B cell (primary cell): Measurements from ENCODE around the gene STAU1. TPM values are rescaled to one million over a fixed set of nuclear protein-coding genes. Genes with fewer than 3 reads are reported as not detected.
A peak's percentile ranks its signal among the peaks of the same experiment; 100 is the strongest.

Source experiments
- ATAC-seq: fragments of 200-7000 bp; cut with Tn5 transposase; one replicate; pipeline ENCODE4 v1.10.0; 2021; ENCODE audit warnings: low read depth, mild to moderate bottlenecking, moderate number of reproducible peaks, moderate library complexity
- CTCF ChIA-PET: fragments of 350-600 bp; sonication (Branson Sonifier 250); formaldehyde crosslinking; loops from one replicate; lab custom pipeline; 2021; ENCODE audit warnings: antibody characterized with exemption, inconsistent platforms; lab: Charles Lee
- POLR2A ChIA-PET: fragments of 350-600 bp; sonication (Branson Sonifier 250); formaldehyde crosslinking; loops from one replicate; lab custom pipeline; 2021; ENCODE audit warnings: antibody characterized with exemption; lab: Charles Lee
- DNase-seq: peaks from one replicate; pipeline ENCODE4 v3.0.0; 2013
- H2AFZ ChIP-seq: 2 replicates; pipeline ENCODE4 v1.6.1; 2012; ENCODE audit warnings: mild to moderate bottlenecking, low read depth, low read length; ENCODE audit not compliant: insufficient read depth, poor library complexity, severe bottlenecking
- H3K27ac ChIP-seq, 2 donors: 1 replicate in 1 of 2; 2 replicates in 1 of 2; pipeline ENCODE4 v1.5.1; 2012 to 2013; ENCODE audit warnings: low read length in 2 of 2, mild to moderate bottlenecking in 2 of 2, moderate library complexity in 1 of 2
- H3K27me3 ChIP-seq, 4 experiments: fragments of 200-600 bp in 1 of 4; sonication (generic) in 1 of 4; replicated peaks in 1 of 4; 1 replicate in 2 of 4; 2 replicates in 2 of 4; pipeline versions ENCODE4 v1.6.1 to v1.7.0; 2013 to 2016; ENCODE audit warnings: low read length in 3 of 4, mild to moderate bottlenecking in 2 of 4, mixed read lengths in 1 of 4, moderate library complexity in 1 of 4; ENCODE audit not compliant: insufficient read depth in 4 of 4, control insufficient read depth in 3 of 4; ENCODE audit errors: control extremely low read depth in 1 of 4
- H3K36me3 ChIP-seq, 2 experiments: replicated peaks in 1 of 2; 1 replicate in 1 of 2; 2 replicates in 1 of 2; pipeline versions ENCODE4 v1.6.1 to v1.7.1; 2013; ENCODE audit warnings: low read length in 1 of 2; ENCODE audit not compliant: insufficient read depth in 2 of 2, control insufficient read depth in 1 of 2; ENCODE audit errors: control extremely low read depth in 1 of 2, extremely low read depth in 1 of 2
- H3K4me1 ChIP-seq, 2 donors: fragments of 200-600 bp in 1 of 2; sonication (generic) in 1 of 2; 1 replicate in 1 of 2; 2 replicates in 1 of 2; pipeline versions ENCODE4 v1.5.1 to v1.6.1; 2013 to 2017; ENCODE audit warnings: low read length in 2 of 2; ENCODE audit not compliant: control insufficient read depth in 2 of 2, insufficient read depth in 2 of 2
- H3K4me2 ChIP-seq: replicated peaks from 2 replicates; pipeline ENCODE3; 2012; ENCODE audit warnings: mild to moderate bottlenecking, low read depth, low read length; ENCODE audit not compliant: poor library complexity, severe bottlenecking
- H3K4me3 ChIP-seq, 5 experiments: fragments of 200-600 bp in 1 of 5; sonication (generic) in 1 of 5; 1 replicate in 3 of 5; 2 replicates in 2 of 5; pipeline versions ENCODE4 v1.5.1 to v1.7.0; 2011 to 2016; ENCODE audit warnings: low read length in 4 of 5, mild to moderate bottlenecking in 4 of 5, low read depth in 2 of 5, control low read depth in 1 of 5, moderate library complexity in 1 of 5; ENCODE audit not compliant: insufficient read depth in 1 of 5; ENCODE audit errors: control extremely low read depth in 1 of 5, extremely low read depth in 1 of 5
- H3K79me2 ChIP-seq: fragments of 200-600 bp; sonication (generic); one replicate; pipeline ENCODE4 v1.6.0; 2016; ENCODE audit warnings: low read length; ENCODE audit not compliant: control insufficient read depth, insufficient read depth
- H3K9ac ChIP-seq: fragments of 200-600 bp; sonication (generic); 2 replicates; pipeline ENCODE4 v1.6.1; 2017; ENCODE audit warnings: mild to moderate bottlenecking, low read length, moderate library complexity
- H3K9me3 ChIP-seq, 3 donors: one replicate each; pipeline versions ENCODE4 v1.6.1 to v1.7.1; 2013; ENCODE audit warnings: low read length in 2 of 3; ENCODE audit not compliant: control insufficient read depth in 2 of 3, insufficient read depth in 1 of 3; ENCODE audit errors: control extremely low read depth in 1 of 3
- H4K20me1 ChIP-seq: 2 replicates; pipeline ENCODE4 v1.6.0; 2012; ENCODE audit warnings: mild to moderate bottlenecking, low read length; ENCODE audit not compliant: insufficient read depth, control insufficient read depth, poor library complexity, severe bottlenecking
- H3K27ac Mint-ChIP-seq: one replicate; pipeline ENCODE4 v1.8.0; 2021; ENCODE audit warnings: mixed read lengths
- H3K27me3 Mint-ChIP-seq: one replicate; pipeline ENCODE4 v1.8.0; 2021; ENCODE audit warnings: mixed read lengths
- H3K4me1 Mint-ChIP-seq: one replicate; pipeline ENCODE4 v1.8.0; 2021; ENCODE audit warnings: mixed read lengths
- H3K4me3 Mint-ChIP-seq: one replicate; pipeline ENCODE4 v1.8.0; 2021; ENCODE audit warnings: mixed read lengths
- H3K9me3 Mint-ChIP-seq: one replicate; pipeline ENCODE4 v1.8.0; 2022; ENCODE audit warnings: mixed read lengths; ENCODE audit not compliant: insufficient read depth
- EZH2 ChIP-seq: IDR thresholded peaks from 2 replicates; pipeline ENCODE4 v1.6.1; 2012; ENCODE audit warnings: borderline replicate concordance, low read depth, mild to moderate bottlenecking, moderate library complexity, low read length; ENCODE audit not compliant: insufficient read depth, poor library complexity, severe bottlenecking
- WGBS: methylation state at CpG from one replicate; pipeline ENCODE4 v1.1.5; 2013; ENCODE audit warnings: missing lambda C conversion rate; ENCODE audit not compliant: insufficient coverage; 5-methylcytosine and 5-hydroxymethylcytosine counted together
- intact Hi-C: fragments of 100-400 bp; cut with micrococcal nuclease; formaldehyde crosslinking; loops from one replicate; pipeline ENCODE4 v1.10.0; 2022
- polyA plus RNA-seq: library from polyadenylated mRNA; depleted of rRNA; stranded (reverse); fragments of >200 nt; gene quantifications from 2 replicates; pipeline ENCODE4 v1.2.3, GENCODE V29; 2012
- total RNA-seq, 2 donors: library from RNA; stranded (reverse); fragments of 120-200 nt in 1 of 2; gene quantifications; 1 replicate in 1 of 2; 2 replicates in 1 of 2; pipeline versions ENCODE4 v1.2.3 to v1.2.4, GENCODE V29; 2013 to 2022
- TF ChIP-seq, protein P1 (sequence below): fragments of 200-600 bp; IDR thresholded peaks from one replicate; pipeline ENCODE4 v1.8.0; 2022; ENCODE audit warnings: antibody characterized with exemption, mild to moderate bottlenecking

The STAU1 gene
- total and polyA plus RNA-seq, 2 donors (not counting 1 experiment from before 2014, with no cell fraction given) = 15.4 to 42.9 TPM

DNA sequence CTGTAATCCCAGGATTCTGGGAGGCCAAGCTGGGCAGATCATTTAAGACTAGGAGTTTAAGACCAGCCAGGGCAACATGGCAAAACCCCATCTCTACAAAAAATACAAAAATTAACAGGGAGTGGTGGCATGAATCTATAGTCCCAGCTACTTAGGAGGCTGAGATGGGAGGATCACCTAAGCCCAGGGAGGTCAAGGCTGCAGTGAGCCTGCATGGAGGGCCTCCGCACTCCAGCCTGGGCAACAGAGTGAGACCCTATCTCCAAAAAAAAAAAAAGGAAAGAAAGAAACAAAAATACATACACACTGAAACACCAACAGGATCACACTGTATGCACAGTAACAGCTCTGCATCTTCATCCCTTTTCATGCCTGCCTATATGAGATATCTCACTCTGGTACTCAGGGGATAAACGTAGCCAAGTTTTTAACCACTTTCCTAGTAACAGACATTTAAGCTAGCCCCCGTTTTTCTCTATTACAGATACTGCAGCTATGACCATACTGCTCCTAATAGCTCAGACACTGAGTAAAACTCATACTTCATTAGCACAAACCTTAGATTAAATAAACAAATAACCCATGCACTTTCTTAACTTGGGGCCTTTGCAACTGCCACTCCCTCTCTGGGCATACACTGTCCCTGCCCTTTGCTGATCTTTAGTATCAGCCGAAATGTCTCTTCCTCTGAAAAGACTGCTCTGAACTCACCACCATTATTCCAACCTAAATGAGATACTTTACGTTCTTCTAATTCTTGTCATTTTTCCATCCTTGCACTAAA, 41.5 kb downstream of the STAU1 start:
- intact Hi-C loops = no loop called here
- no peak overlapping the region for H3K4me3 Mint-ChIP-seq
- no peaks in the 10 kb centered on the region for H3K27me3 Mint-ChIP-seq
- ChIA-PET CTCF (interaction anchor here (0.7 to 1.1 kb wide), 2 partner anchors 14 to 71 kb away, joined by 3 to 4 read pairs; no protein-coding TSS in a partner anchor), POLR2A (interaction anchor here (1.2 kb wide), 1 partner anchor 42 kb away, joined by 3 read pairs; the partner anchor contains the start of gene STAU1)
- Histone ChIP-seq H3K27ac (no peak overlapping the region), H3K4me3 (no peak overlapping the region), H4K20me1 (no peaks in the 10 kb centered on the region), H2AFZ (no peak overlapping the region), H3K79me2 (peaks cover 57% of the 10 kb centered on the region), H3K9me3 (no peaks in the 10 kb centered on the region), H3K36me3 (peaks cover 20 to 66% of the 10 kb centered on the region in 2 experiments), H3K9ac (no peak overlapping the region), H3K4me2 (no peak overlapping the region), H3K4me1 (no peaks in the 10 kb centered on the region), H3K27me3 (no peaks in the 10 kb centered on the region)
- H3K27ac Mint-ChIP-seq = no peak overlapping the region
- no peak for ATAC-seq
- no peak for DNase-seq
- no peaks in the 10 kb centered on the region for H3K9me3 Mint-ChIP-seq
- TF ChIP-seq, protein P1, sequence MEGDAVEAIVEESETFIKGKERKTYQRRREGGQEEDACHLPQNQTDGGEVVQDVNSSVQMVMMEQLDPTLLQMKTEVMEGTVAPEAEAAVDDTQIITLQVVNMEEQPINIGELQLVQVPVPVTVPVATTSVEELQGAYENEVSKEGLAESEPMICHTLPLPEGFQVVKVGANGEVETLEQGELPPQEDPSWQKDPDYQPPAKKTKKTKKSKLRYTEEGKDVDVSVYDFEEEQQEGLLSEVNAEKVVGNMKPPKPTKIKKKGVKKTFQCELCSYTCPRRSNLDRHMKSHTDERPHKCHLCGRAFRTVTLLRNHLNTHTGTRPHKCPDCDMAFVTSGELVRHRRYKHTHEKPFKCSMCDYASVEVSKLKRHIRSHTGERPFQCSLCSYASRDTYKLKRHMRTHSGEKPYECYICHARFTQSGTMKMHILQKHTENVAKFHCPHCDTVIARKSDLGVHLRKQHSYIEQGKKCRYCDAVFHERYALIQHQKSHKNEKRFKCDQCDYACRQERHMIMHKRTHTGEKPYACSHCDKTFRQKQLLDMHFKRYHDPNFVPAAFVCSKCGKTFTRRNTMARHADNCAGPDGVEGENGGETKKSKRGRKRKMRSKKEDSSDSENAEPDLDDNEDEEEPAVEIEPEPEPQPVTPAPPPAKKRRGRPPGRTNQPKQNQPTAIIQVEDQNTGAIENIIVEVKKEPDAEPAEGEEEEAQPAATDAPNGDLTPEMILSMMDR = no peak
- no peak for TF ChIP-seq EZH2
- 84% methylated on average over 3 of the region's 5 CpGs for WGBS
- H3K4me1 Mint-ChIP-seq = no peaks in the 10 kb centered on the region

DNA sequence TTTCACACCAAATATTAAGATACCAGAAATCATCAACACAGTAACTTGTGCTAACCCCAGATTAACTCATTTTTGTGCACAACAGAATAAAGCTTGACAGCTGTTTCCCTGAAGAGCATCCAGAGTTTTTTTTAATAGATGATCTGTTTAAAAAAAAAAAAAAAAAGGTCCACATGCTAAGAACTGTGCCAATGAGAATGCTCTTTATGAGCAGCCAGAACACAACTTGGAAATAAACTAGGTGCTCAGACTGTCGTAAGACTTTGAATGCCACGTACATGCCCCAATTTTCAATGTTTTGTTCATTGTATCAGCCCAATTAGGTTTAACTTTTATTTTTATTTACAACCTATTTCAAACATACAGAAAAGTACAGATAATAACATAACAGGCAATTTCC, 47.3 kb downstream of the STAU1 start:
- Histone ChIP-seq H3K9ac (no peak overlapping the region), H3K27me3 (no peaks in the 10 kb centered on the region), H3K4me2 (no peak overlapping the region), H2AFZ (no peak overlapping the region), H3K9me3 (no peaks in the 10 kb centered on the region), H3K79me2 (peaks cover 42% of the 10 kb centered on the region), H3K4me1 (peaks cover 0 to 4% of the 10 kb centered on the region in 2 donors), H3K27ac (peak overlapping the region in 1 of 2 donors; percentile 41), H4K20me1 (no peaks in the 10 kb centered on the region), H3K36me3 (peaks cover 5 to 24% of the 10 kb centered on the region in 2 experiments), H3K4me3 (no peak overlapping the region)
- no peak for ATAC-seq
- Mint-ChIP-seq H3K4me3 (no peak overlapping the region), H3K27ac (no peak overlapping the region), H3K4me1 (peaks cover 9% of the 10 kb centered on the region), H3K9me3 (no peaks in the 10 kb centered on the region), H3K27me3 (no peaks in the 10 kb centered on the region)
- intact Hi-C loops = no loop called here
- ChIA-PET POLR2A (no interaction called here), CTCF (no interaction called here)
- no peak for DNase-seq
- WGBS = 93% methylated on average over 2 of the region's 2 CpGs
- TF ChIP-seq, protein P1 = no peak
- no peak for TF ChIP-seq EZH2
